ENCODE data around the gene SLC25A5.
A peak's percentile ranks its signal among the peaks of the same experiment; 100 is the strongest.
"Not testable (repeated sequence)": the region's sequence is repeated elsewhere in the genome, so short reads cannot be mapped to it uniquely, and the experiment has no call there.

The SLC25A5 gene

GRCh38 chrX:119467842-119468550 lies at the start of gene SLC25A5:
SLC25A5 (plus strand) TSS chrX:119468444; CDS start chrX:119468516, 72 bp downstream.
- DNase-seq: peak; percentile 87

GRCh38 chrX:119419146-119419545 lies 49.1 kb upstream of the SLC25A5 start:
- no peak for DNase-seq

GRCh38 chrX:119419898-119420297 lies 48.3 kb upstream of the SLC25A5 start:
- no peak for DNase-seq

- no peak for DNase-seq
Observed at GRCh38 chrX:119421016-119421705, 47.1 kb upstream of the SLC25A5 start.

- DNase-seq: no peak
Observed at GRCh38 chrX:119423631-119424030, 44.6 kb upstream of the SLC25A5 start.

- no peak for DNase-seq
Observed at GRCh38 chrX:119424999-119425398, 43.2 kb upstream of the SLC25A5 start.

GRCh38 chrX:119427024-119427794 lies 41.0 kb upstream of the SLC25A5 start:
- DNase-seq: peak; percentile 14

DNA sequence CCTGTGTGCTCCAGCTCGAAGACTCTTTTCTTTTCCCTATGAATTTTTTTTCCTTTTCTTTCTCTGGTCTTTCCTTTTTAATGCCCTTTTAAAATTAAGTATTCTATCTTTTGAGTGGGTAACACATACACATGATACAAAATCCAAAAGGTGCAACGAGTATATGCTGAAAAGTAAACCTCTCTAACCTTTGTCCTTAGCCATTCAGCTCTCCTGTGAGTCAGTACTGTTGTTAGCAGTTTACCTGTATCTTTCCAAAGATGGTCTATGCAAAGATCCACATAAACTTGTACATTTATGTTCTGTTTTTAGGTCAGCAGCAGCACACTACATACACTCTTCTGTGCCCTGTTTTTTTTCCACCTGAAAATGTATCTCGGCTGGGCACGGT lies 40.5 kb upstream of the SLC25A5 start:
- DNase-seq: no peak

- no peak for DNase-seq
Observed at GRCh38 chrX:119429471-119429870, 38.8 kb upstream of the SLC25A5 start.

- not testable (repeated sequence) for DNase-seq
Observed at GRCh38 chrX:119441295-119441694, 26.9 kb upstream of the SLC25A5 start.

DNA sequence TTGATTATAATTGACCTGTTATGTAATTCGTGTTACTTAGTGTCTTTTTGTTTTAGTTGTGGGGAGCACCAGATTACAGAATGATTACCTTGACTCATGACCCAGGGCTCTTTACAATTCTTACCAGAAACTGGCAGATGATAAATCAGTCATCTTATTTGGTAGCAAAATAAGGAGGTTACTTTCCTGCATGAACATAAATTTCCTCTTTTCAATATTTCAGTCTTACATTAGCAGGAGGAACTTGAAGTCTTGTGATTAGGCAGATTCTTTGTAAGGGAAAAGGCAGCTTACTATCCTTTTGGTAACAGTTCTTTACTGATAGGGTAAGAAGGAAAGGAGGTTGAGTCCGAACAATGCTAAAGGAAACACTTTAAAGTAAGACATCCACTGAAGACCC lies 26.0 kb upstream of the SLC25A5 start:
- no peak for DNase-seq

DNA sequence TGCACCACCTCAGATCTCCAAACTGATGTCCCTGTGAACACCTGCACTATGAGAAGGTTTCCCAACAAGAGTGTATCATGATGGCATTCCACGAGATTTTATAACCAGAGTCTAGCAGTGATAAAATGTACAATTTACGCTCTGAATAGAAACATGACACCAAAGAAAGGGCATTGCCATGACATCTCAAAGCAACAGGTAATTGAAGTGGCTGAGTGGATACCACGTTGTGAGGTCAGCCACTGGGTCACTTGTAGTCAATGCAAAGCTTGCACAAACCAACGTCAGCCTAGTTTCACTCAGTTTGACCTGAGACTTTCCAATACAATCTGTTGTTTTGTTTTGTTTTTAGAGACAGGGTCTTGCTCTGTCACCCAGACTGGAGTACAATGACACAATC lies 15.0 kb upstream of the SLC25A5 start:
- DNase-seq: no peak

- DNase-seq: no peak
Observed at GRCh38 chrX:119455264-119455663, 13.0 kb upstream of the SLC25A5 start.

DNA sequence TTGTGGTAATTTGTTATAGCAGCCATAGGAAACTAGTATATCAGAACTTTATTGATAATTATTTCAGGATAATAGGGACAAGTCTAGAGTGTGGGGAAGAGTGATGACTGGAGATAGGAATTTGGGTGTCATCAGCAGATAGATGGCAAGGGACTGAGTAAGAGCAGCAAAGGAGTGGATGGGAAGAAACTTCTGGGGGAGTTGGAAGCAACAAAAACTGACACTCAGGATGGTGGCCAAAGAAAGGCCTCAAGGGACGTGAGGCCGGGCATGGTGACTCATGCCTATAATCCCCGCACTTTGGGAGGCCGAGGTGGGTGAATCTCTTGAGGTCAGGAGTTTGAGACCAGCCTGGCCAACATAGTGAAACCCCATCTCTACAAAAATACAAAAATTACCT lies 9.1 kb upstream of the SLC25A5 start:
- DNase-seq: no peak

DNA sequence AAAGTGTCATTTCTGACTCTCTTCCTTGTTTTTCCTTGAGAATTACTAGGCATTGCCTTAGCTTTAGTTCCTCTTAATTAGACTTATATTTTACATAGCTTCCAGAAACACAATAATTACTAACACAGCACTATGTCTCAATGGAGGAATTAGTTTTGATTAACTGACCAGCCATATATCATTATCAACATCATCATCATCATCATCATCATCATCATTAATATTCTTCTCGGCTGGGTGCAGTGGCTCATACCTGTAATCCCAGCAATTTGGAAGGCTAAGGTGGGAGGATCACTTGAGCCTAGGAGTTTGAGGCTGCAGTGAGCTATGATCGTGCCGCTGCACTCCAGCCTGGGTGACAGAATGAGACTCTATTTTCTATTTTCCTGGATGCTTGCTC lies 2.7 kb upstream of the SLC25A5 start:
- DNase-seq: no peak

GRCh38 chrX:119466970-119467369 lies 1.3 kb upstream of the SLC25A5 start:
- no peak for DNase-seq

- no peak for DNase-seq
Observed at GRCh38 chrX:119467433-119467832, 811 bp upstream of the SLC25A5 start.

- peak; percentile 91 for DNase-seq
Observed at GRCh38 chrX:119468551-119469312, 488 bp downstream of the SLC25A5 start.

DNA sequence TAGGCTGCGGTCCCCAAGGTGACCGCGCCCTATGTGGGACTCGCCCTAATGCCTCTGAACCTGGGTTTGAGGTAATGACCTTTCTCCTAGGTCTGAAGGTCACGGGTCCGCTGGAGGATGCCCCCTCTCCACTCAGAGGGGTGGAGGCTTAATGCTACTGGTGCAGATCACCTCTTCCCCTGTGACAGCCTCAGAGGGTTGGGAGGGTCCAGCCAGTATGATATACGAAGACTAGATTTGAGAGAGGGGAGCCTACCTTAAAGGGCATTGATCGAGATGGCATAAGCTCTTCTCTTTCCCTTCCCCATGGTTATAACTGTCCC lies 1.0 kb downstream of the SLC25A5 start:
- DNase-seq: no peak

- DNase-seq: no peak
Observed at GRCh38 chrX:119474615-119475388, 6.6 kb downstream of the SLC25A5 start.

- no peak for DNase-seq
Observed at GRCh38 chrX:119475389-119476101, 7.3 kb downstream of the SLC25A5 start.

- no peak for DNase-seq
Observed at GRCh38 chrX:119477812-119478232, 9.6 kb downstream of the SLC25A5 start.

All from CD4-positive, alpha-beta T cell treated with Interleukin-17A for 4 hours (primary cell).